GM12875 (cell line): ENCODE measurements around the gene KIF26B.
A peak's percentile ranks its signal among the peaks of the same experiment; 100 is the strongest.

Source experiments
- H3K4me3 ChIP-seq: one replicate; pipeline ENCODE4 v1.5.1; 2011; ENCODE audit warnings: low read depth, low read length, control low read depth
- CTCF ChIP-seq: IDR thresholded peaks from 2 replicates; pipeline ENCODE4 v1.5.1; 2011; ENCODE audit warnings: low read depth, mild to moderate bottlenecking, control low read depth, inconsistent platforms, low read length, moderate library complexity, borderline replicate concordance; ENCODE audit not compliant: insufficient read depth

The KIF26B gene

GRCh38 chr1:245622332-245623014 lies 467.7 kb downstream of the KIF26B start:
- no peak for TF ChIP-seq CTCF
- no peak overlapping the region for H3K4me3 ChIP-seq

GRCh38 chr1:245641384-245641783 lies 486.6 kb downstream of the KIF26B start:
- no peak overlapping the region for H3K4me3 ChIP-seq
- no peak for TF ChIP-seq CTCF

- no peak for TF ChIP-seq CTCF
- no peak overlapping the region for H3K4me3 ChIP-seq
Observed at GRCh38 chr1:245645406-245645805, 490.6 kb downstream of the KIF26B start.

GRCh38 chr1:245645894-245646293 lies 491.1 kb downstream of the KIF26B start:
- no peak for TF ChIP-seq CTCF
- peak overlapping the region; percentile 46 for H3K4me3 ChIP-seq

GRCh38 chr1:245648749-245649522 lies 494.2 kb downstream of the KIF26B start:
- no peak overlapping the region for H3K4me3 ChIP-seq
- no peak for TF ChIP-seq CTCF

- no peak overlapping the region for H3K4me3 ChIP-seq
Observed at GRCh38 chr1:245649666-245650065, 494.9 kb downstream of the KIF26B start.

More at GRCh38 chr1:245649666-245650065, 494.9 kb downstream of the KIF26B start:
- TF ChIP-seq CTCF = no peak
